IMR-90 (cell line): ENCODE results near the gene GNAT2. TPM values are rescaled to one million over a fixed set of nuclear protein-coding genes. Genes with fewer than 3 reads are reported as not detected.

Experiments
- ATAC-seq: fragments of 200-7000 bp; cut with Tn5 transposase; 2 replicates; pipeline ENCODE4 v1.9.1; 2020; ENCODE audit warnings: low read depth, mild to moderate bottlenecking, moderate library complexity
- BruUV-seq: library from RNA; stranded (reverse); fragments of 400-500 nt; replicated peaks from 2 replicates; lab custom pipeline; 2021; lab: Mats Ljungman, UMichigan
- CTCF ChIA-PET: fragments of 300-600 bp; formaldehyde crosslinking; extraction: SDS; loops from one replicate; lab custom pipeline; 2021; ENCODE audit warnings: antibody characterized with exemption; lab: Yijun Ruan, JAX
- POLR2A ChIA-PET: fragments of 300-600 bp; sonication (Branson Sonifier 250); formaldehyde crosslinking; loops from one replicate; lab custom pipeline; 2022; ENCODE audit warnings: antibody characterized with exemption; ENCODE audit not compliant: unreplicated experiment; lab: Charles Lee
- DNase-seq: peaks from one replicate; pipeline ENCODE4 v3.0.0; 2013
- H2AFZ ChIP-seq: replicated peaks from 2 replicates; pipeline ENCODE3; 2013; ENCODE audit warnings: low read length, mild to moderate bottlenecking; ENCODE audit not compliant: poor library complexity
- H2AK5ac ChIP-seq: 2 replicates; pipeline ENCODE4 v1.6.1; 2013; ENCODE audit warnings: low read depth, low read length, inconsistent platforms
- H2AK9ac ChIP-seq: replicated peaks from 2 replicates; pipeline ENCODE3; 2013; ENCODE audit warnings: mild to moderate bottlenecking, low read depth, low read length, moderate library complexity; ENCODE audit not compliant: poor library complexity
- H2BK120ac ChIP-seq: 2 replicates; pipeline ENCODE4 v1.6.1; 2013; ENCODE audit warnings: low read depth, low read length, inconsistent platforms
- H2BK15ac ChIP-seq: 3 replicates; pipeline ENCODE4 v1.6.1; 2013; ENCODE audit warnings: low read depth, low read length, inconsistent platforms
- H2BK20ac ChIP-seq: 2 replicates; pipeline ENCODE4 v1.6.1; 2013; ENCODE audit warnings: low read depth, mild to moderate bottlenecking, inconsistent platforms, low read length, moderate library complexity
- H2BK5ac ChIP-seq: 2 replicates; pipeline ENCODE4 v1.6.1; 2013; ENCODE audit warnings: mild to moderate bottlenecking, low read depth, low read length, inconsistent platforms; ENCODE audit not compliant: poor library complexity, severe bottlenecking
- H3K14ac ChIP-seq: replicated peaks from 2 replicates; pipeline ENCODE4 v1.6.1; 2013; ENCODE audit warnings: low read depth, low read length, inconsistent platforms
- H3K18ac ChIP-seq: 2 replicates; pipeline ENCODE4 v1.6.1; 2013; ENCODE audit warnings: low read depth, low read length, control low read depth
- H3K23ac ChIP-seq: 2 replicates; pipeline ENCODE4 v1.6.1; 2013; ENCODE audit warnings: low read depth, low read length, inconsistent platforms
- H3K27ac ChIP-seq: 2 replicates; pipeline ENCODE4 v1.5.1; 2013; ENCODE audit warnings: mild to moderate bottlenecking, control low read depth, low read length; ENCODE audit not compliant: insufficient read depth
- H3K27me3 ChIP-seq: 2 replicates; pipeline ENCODE4 v1.6.1; 2013; ENCODE audit warnings: low read length; ENCODE audit not compliant: control insufficient read depth, insufficient read depth
- H3K36me3 ChIP-seq: 2 replicates; pipeline ENCODE4 v1.6.1; 2013; ENCODE audit warnings: low read length, mixed read lengths; ENCODE audit not compliant: control insufficient read depth, insufficient read depth
- H3K4ac ChIP-seq: 2 replicates; pipeline ENCODE4 v1.6.1; 2013; ENCODE audit warnings: low read depth, low read length, inconsistent platforms
- H3K4me1 ChIP-seq: 2 replicates; pipeline ENCODE4 v1.6.1; 2013; ENCODE audit warnings: low read length, mixed read lengths; ENCODE audit not compliant: control insufficient read depth, insufficient read depth
- H3K4me2 ChIP-seq: 2 replicates; pipeline ENCODE4 v1.6.1; 2013; ENCODE audit warnings: low read depth, mild to moderate bottlenecking, control low read depth, low read length, moderate library complexity
- H3K4me3 ChIP-seq: 2 replicates; pipeline ENCODE4 v1.5.1; 2013; ENCODE audit warnings: low read depth, mild to moderate bottlenecking, control low read depth, low read length, moderate library complexity; ENCODE audit not compliant: insufficient read depth
- H3K56ac ChIP-seq: 2 replicates; pipeline ENCODE4 v1.6.1; 2013; ENCODE audit warnings: low read length, inconsistent platforms; ENCODE audit not compliant: insufficient read depth; ENCODE audit errors: extremely low read depth
- H3K79me1 ChIP-seq, 2 experiments: 2 replicates each; pipeline ENCODE4 v1.6.1; 2013; ENCODE audit warnings: low read length in 2 of 2, inconsistent platforms in 1 of 2, low read depth in 1 of 2
- H3K9ac ChIP-seq: 2 replicates; pipeline ENCODE4 v1.6.1; 2013; ENCODE audit warnings: low read depth, low read length, control low read depth
- H3K9me1 ChIP-seq: 2 replicates; pipeline ENCODE4 v1.6.1; 2013; ENCODE audit warnings: low read length, inconsistent platforms; ENCODE audit not compliant: insufficient read depth
- H3K9me3 ChIP-seq: 2 replicates; pipeline ENCODE4 v1.6.1; 2013; ENCODE audit warnings: low read length; ENCODE audit not compliant: control insufficient read depth, insufficient read depth
- H4K20me1 ChIP-seq: 2 replicates; pipeline ENCODE4 v1.6.1; 2013; ENCODE audit warnings: low read length, inconsistent platforms; ENCODE audit not compliant: insufficient read depth
- H4K5ac ChIP-seq: 2 replicates; pipeline ENCODE4 v1.6.1; 2013; ENCODE audit warnings: mild to moderate bottlenecking, low read depth, low read length, control low read depth
- H4K8ac ChIP-seq, 2 experiments: 2 replicates each; pipeline ENCODE4 v1.6.1; 2013; ENCODE audit warnings: low read depth in 2 of 2, low read length in 2 of 2, control low read depth in 1 of 2, inconsistent platforms in 1 of 2
- H4K91ac ChIP-seq: 2 replicates; pipeline ENCODE4 v1.6.1; 2013; ENCODE audit warnings: low read depth, low read length, inconsistent platforms; ENCODE audit not compliant: insufficient read depth
- BHLHE40 ChIP-seq: fragments of 150-350 bp; IDR thresholded peaks from 2 replicates; pipeline ENCODE4 v1.6.1; 2016; ENCODE audit warnings: mild to moderate bottlenecking, low read depth, low read length
- MAZ ChIP-seq: IDR thresholded peaks from 2 replicates; pipeline ENCODE4 v1.6.1; 2012; ENCODE audit warnings: low read depth, mild to moderate bottlenecking, low read length, improper control_type of control experiment, moderate library complexity, borderline replicate concordance
- MXI1 ChIP-seq: IDR thresholded peaks from 2 replicates; pipeline ENCODE4 v1.6.1; 2012; ENCODE audit warnings: low read depth, mild to moderate bottlenecking, low read length, moderate library complexity, borderline replicate concordance
- RAD21 ChIP-seq: IDR thresholded peaks from 2 replicates; pipeline ENCODE4 v1.6.1; 2012; ENCODE audit warnings: low read length, improper control_type of control experiment
- RCOR1 ChIP-seq: IDR thresholded peaks from 2 replicates; pipeline ENCODE4 v1.6.1; 2012; ENCODE audit warnings: mild to moderate bottlenecking, low read length, improper control_type of control experiment; ENCODE audit not compliant: insufficient replicate concordance
- WGBS, 2 experiments: methylation state at CpG; one replicate each; pipeline versions ENCODE4 v1.1.5 to v1.1.7; 2013; ENCODE audit warnings: missing lambda C conversion rate in 2 of 2; ENCODE audit not compliant: insufficient read length in 1 of 2; ENCODE audit errors: extremely low coverage in 2 of 2; 5-methylcytosine and 5-hydroxymethylcytosine counted together
- dilution Hi-C: fragments of 300-500 bp; cut with HindIII; formaldehyde crosslinking; loops from one replicate; pipeline ENCODE4 v1.14.3; 2018; ENCODE audit warnings: low sequenced_read_pairs; ENCODE audit not compliant: unreplicated experiment
- in situ Hi-C: fragments of 300-500 bp; cut with MboI; formaldehyde crosslinking; loops from 3 replicates; pipeline ENCODE4 v1.14.3; 2019; ENCODE audit warnings: low sequenced_read_pairs, inconsistent platforms, mixed read lengths
- intact Hi-C: fragments of 100-400 bp; cut with micrococcal nuclease; formaldehyde crosslinking; loops from 2 replicates; pipeline ENCODE4 v1.10.0; 2022
- polyA plus RNA-seq, 3 experiments: library from polyadenylated mRNA; depleted of rRNA; stranded (reverse); fragments of >200 nt; gene quantifications; 2 replicates each; pipeline ENCODE4 v1.2.3, GENCODE V29; 2012; ENCODE audit warnings: low replicate concordance in 1 of 3
- total RNA-seq: library from RNA; depleted of rRNA; stranded (reverse); fragments of >200 nt; gene quantifications from 2 replicates; pipeline ENCODE4 v1.2.3, GENCODE V29; 2012
- TF ChIP-seq, protein P1 (sequence below): conservative IDR thresholded peaks from 2 replicates; pipeline ENCODE4 v1.5.1; 2012; ENCODE audit warnings: mild to moderate bottlenecking, low read depth, low read length, improper control_type of control experiment
- TF ChIP-seq, protein P2 (sequence below): fragments of 150-350 bp; IDR thresholded peaks from 2 replicates; pipeline ENCODE4 v1.6.1; 2016; ENCODE audit warnings: low read depth, mild to moderate bottlenecking, low read length, moderate library complexity, borderline replicate concordance
- TF ChIP-seq, protein P3 (sequence below): fragments of 150-350 bp; IDR thresholded peaks from 2 replicates; pipeline ENCODE4 v1.6.1; 2017; ENCODE audit warnings: mild to moderate bottlenecking, antibody characterized with exemption, low read length, low read depth

GNAT2 gene
- total and polyA plus RNA-seq, 2 of the 4 experiments (the other 2 are of a cell fraction) = 0.17 to 0.36 TPM

DNA sequence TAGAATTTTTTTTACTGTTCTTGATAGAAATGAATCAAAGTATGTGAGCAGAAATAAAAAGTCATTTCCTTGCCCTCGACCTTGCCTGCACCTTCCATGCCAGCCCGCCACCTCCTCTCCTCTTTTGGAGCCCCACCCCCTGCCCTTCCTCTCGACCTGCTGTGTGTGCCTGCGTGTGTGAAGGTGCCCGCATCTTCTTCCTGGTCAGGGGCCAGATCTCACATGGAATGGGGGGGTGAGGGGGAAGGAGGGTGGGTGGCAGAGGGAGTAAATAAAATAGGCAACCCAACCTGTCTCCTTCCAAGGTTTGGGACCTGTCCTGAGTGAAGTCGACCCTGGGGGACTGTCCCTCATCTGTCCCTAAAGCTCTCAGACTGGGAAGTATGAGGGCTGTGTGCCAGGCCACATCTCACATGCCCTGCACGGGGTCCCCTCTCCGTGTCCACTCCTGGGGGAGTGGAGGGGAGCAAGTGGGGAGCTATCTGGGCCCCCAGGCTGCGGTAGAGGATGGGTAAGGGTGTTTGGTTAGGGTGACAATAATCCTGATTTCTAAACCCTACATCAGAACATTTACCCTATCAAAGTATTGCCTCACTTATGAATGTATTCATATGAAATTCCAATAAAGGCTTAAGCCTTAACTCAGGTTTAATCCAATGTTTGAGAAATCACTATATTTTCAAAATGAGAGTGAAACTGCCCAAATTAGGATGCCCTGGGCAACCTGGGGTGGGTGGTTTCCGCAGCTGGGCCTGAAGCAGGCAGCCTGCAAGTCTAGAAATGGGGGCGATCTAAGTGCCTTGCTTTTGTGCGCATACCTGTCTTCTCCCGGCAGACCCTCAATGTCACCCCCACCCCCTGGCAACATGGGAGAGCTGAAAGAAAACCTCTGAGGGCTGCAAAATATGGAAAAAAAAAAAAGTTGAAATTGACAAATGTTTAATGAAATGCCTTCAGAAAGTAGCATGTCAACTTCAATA, 15.6 kb upstream of the GNAT2 start (continued):
- no peak for TF ChIP-seq RCOR1

DNA sequence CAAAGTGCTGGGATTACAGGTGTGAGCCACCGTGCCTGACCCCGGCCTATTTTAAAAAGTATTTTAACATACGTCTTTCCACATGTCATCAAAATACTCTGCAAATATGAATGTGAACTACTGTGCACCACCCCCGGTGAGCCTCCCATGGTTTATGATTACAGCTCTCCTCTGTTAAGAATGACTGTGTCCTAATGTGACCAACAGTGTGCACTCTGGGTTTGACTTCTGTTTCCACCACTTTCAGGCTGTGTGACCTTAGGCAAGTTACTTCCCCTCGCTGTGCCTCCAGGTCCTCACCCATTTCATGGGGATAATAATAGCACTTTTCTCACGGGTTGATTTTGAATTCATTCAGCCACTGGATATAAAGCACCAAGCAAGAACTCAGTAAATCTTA, 14.9 kb upstream of the GNAT2 start:
- no peak overlapping the region for H3K18ac ChIP-seq
- CTCF ChIA-PET = no interaction called here
- POLR2A ChIA-PET = no interaction called here
- no peak for ATAC-seq
- H3K56ac ChIP-seq = no peak overlapping the region
- H3K23ac ChIP-seq = no peak overlapping the region
- no peak overlapping the region for H3K9ac ChIP-seq
- H3K36me3 ChIP-seq = peaks cover 32% of the 10 kb centered on the region
- no peak overlapping the region for H4K8ac ChIP-seq
- no peak overlapping the region for H2AK5ac ChIP-seq
- no peak overlapping the region for H4K5ac ChIP-seq
- peaks cover 3% of the 10 kb centered on the region; the same call in 1 of the 2 replicates for H4K20me1 ChIP-seq
- H3K4ac ChIP-seq = no peak overlapping the region
- H3K4me3 ChIP-seq = no peak overlapping the region
- no peak overlapping the region for H2BK15ac ChIP-seq
- no peak overlapping the region for H2BK120ac ChIP-seq
- no peak overlapping the region for H2AK9ac ChIP-seq
- peaks cover 15 to 20% of the 10 kb centered on the region in 2 experiments; a peak in 3 of 4 replicates for H3K79me1 ChIP-seq
- BruUV-seq = no TSS peak
- no peaks in the 10 kb centered on the region for H3K9me1 ChIP-seq
- no peaks in the 10 kb centered on the region for H3K9me3 ChIP-seq
- H3K4me2 ChIP-seq = no peak overlapping the region
- DNase-seq = no peak
- WGBS, 2 experiments = 80% methylated on average over 1 of the region's 6 CpGs; no CpG with 5 or more reads in 1 of the 2 experiments
- no peak overlapping the region for H2AFZ ChIP-seq
- in situ Hi-C loops (no loop called here), dilution Hi-C loops (no loop called here), intact Hi-C loops (no loop called here)
- no peak overlapping the region for H3K27ac ChIP-seq
- H3K14ac ChIP-seq = no peak overlapping the region
- H2BK5ac ChIP-seq = no peak overlapping the region
- no peak overlapping the region for H2BK20ac ChIP-seq
- no peaks in the 10 kb centered on the region for H3K27me3 ChIP-seq
- no peak for TF ChIP-seq MAZ
- no peak for TF ChIP-seq RAD21
- TF ChIP-seq, protein P1, sequence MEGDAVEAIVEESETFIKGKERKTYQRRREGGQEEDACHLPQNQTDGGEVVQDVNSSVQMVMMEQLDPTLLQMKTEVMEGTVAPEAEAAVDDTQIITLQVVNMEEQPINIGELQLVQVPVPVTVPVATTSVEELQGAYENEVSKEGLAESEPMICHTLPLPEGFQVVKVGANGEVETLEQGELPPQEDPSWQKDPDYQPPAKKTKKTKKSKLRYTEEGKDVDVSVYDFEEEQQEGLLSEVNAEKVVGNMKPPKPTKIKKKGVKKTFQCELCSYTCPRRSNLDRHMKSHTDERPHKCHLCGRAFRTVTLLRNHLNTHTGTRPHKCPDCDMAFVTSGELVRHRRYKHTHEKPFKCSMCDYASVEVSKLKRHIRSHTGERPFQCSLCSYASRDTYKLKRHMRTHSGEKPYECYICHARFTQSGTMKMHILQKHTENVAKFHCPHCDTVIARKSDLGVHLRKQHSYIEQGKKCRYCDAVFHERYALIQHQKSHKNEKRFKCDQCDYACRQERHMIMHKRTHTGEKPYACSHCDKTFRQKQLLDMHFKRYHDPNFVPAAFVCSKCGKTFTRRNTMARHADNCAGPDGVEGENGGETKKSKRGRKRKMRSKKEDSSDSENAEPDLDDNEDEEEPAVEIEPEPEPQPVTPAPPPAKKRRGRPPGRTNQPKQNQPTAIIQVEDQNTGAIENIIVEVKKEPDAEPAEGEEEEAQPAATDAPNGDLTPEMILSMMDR = no peak
- TF ChIP-seq BHLHE40 = no peak
- TF ChIP-seq, protein P2, sequence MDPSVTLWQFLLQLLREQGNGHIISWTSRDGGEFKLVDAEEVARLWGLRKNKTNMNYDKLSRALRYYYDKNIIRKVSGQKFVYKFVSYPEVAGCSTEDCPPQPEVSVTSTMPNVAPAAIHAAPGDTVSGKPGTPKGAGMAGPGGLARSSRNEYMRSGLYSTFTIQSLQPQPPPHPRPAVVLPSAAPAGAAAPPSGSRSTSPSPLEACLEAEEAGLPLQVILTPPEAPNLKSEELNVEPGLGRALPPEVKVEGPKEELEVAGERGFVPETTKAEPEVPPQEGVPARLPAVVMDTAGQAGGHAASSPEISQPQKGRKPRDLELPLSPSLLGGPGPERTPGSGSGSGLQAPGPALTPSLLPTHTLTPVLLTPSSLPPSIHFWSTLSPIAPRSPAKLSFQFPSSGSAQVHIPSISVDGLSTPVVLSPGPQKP = no peak
- TF ChIP-seq MXI1 = no peak
- TF ChIP-seq, protein P3, sequence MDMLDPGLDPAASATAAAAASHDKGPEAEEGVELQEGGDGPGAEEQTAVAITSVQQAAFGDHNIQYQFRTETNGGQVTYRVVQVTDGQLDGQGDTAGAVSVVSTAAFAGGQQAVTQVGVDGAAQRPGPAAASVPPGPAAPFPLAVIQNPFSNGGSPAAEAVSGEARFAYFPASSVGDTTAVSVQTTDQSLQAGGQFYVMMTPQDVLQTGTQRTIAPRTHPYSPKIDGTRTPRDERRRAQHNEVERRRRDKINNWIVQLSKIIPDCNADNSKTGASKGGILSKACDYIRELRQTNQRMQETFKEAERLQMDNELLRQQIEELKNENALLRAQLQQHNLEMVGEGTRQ = no peak
- peaks cover 10% of the 10 kb centered on the region for H3K4me1 ChIP-seq
- no peak overlapping the region for H4K91ac ChIP-seq
